SKM-1 (cell line): Measurements from ENCODE around the gene ACER3.
"Not testable (repeated sequence)": the region's sequence is repeated elsewhere in the genome, so short reads cannot be mapped to it uniquely, and the experiment has no call there.

Experiments used
- DNase-seq: peaks from one replicate; lab custom pipeline; 2025; ENCODE audit not compliant: unreplicated experiment; lab: John Stamatoyannopoulos, UW

Gene ACER3

DNA sequence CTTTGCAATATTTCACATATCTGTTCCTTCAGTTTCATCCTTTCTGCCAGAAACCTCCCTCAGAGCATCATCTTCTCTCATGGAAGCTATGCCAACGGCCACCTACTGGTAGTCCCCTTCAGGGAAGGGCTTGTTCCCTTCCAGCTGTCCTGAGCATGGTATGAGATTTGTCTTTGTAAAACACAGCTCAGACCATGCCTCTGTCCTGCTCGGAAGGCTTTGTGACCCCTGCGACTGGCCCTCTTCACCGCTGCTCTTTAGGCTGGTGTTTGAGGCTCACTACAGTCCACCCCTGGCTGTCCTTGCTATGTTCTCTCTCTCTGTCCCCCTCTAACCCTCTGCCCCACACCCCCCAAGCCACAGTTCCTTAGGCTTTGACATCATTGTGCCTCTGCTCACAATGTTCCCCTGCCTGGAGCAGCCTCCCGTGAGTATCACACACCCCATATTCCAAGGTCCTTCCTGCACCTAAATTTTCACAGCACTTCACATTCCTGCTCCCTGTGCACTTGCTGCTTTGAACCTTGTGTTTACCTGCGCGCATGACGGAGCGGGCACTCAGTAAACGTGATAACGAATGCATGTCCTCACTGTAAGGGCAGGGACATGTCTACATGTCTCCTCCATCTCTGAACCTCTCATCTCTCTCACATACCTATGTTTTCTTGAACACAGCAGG, 24.0 kb upstream of the ACER3 start:
- no peak for DNase-seq

DNA sequence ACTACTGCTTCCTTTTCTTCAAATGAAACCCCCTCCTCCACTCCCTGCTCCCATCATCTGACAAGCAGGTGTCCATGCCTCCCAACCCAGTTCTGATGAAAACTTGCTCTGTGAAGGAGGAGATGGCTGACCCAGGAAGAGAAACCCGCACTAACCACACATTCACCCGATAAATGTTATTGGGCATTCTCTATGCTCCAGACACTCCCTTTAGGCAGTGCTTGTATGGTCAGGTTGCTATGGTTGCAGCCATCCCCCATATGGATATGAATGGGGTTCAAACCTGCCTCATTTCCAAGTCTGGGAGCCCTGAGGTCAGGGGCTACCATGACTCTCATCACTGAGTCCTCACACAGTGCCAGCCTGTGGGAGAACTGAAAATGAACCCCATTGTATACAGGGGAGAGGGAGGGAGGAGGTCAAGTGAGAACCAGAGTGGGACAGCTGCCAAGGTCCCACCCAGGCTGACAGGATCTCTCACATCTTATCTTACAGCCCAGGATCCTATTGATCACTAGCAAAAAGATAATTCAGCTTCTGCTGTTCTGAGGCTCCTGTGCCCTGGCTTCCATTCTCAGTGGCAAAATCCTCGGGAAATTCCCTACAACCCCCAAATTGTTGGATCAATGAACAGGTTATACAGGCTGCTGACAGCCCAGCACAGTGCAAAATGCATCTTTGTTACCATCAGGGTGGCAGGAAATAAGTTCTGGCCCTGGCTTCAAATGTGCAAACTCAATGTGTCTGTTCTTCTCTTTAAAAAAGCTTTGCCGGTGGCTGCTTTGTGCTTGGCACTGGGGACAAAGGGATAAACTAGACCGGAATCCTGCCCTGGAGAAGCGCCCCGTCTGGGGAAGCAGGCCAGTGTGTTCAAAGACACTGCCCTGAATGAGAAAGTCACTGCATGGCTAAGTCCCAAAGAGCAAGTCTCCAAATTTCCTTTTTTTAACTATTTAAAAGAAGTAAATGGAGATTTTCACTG, 22.7 kb upstream of the ACER3 start:
- DNase-seq = no peak

DNA sequence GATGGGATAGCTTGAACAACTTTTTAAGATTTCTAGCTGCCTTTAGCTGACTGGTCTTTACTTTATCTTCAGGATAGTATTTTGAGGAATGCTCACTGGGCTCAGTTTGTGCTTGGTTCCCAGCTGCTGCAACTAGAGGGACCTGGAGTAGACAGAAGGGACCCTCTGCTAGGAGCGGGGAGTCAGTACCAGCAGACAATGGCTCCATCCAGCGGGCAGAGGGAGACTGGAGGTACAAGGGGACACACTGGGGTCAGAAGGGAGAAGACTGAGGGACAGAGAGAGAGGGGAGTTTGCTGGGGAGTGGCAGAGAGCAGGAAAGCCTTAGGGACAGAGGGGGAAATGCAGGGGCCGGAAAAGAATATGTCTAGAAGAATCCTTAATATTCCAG, 22.0 kb upstream of the ACER3 start:
- DNase-seq = no peak

DNA sequence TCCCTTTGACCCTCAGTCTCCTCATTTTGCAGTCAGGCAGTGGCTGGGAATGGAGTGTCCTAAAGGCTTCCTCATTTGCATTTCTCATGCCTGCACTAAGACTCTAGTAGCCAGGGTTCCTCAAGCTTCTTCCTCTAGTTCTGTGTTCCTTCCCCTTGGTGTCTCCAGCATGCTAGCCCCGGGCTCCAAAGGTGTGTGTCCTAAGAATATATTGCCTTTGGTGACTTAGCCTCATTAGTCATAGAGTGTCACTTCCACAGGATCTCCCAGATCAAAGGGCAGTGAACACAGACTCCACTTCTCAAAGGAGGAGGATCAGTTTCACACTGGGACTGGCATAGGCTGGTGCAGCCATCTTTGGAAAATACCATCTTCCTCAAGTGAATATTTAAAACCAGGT, 21.4 kb upstream of the ACER3 start:
- peak; percentile 45 for DNase-seq

DNA sequence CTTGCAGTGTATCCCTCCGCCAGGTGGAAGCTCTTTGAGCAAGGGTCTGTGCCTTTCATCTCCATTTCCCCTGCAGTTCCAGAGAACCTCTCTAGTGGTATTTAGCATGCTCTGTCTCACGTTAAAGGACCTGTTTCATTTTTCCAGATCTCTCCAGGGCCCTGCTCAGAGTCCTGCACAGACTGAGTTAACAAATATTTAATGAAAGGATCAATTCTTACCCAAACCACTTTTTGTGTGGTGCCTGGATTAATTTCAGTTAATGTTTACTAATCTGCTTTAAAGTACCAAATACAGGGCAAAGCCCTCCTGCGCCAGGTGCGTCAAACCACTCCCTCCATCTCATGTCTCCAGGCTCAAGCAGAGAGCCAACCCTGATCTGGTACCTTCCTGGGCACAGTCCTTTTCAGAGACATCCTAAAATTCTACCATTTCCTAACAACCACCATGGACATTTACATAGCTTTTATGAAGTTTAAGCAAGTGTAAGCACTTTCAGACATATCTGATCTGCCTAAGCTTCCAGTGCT, 18.7 kb upstream of the ACER3 start:
- no peak for DNase-seq

DNA sequence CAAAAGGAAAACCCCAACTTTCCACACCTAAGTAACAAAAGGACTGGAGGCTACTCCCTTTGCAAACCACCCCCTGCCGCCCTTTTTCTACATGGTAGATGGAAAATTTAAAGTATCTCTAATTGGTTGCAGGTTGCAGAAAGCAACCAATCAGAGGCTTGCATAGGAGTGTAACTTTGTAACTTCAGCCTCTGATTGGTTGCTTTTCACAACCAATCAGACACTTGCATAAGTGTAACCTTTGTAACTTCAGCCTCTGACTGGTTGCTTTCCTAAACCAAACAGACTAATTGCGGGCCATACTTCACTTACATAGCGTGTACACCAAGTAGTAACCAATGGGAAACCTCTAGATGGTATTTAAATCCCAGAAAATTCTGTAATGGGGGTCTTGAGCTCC, 16.8 kb upstream of the ACER3 start:
- DNase-seq = no peak

DNA sequence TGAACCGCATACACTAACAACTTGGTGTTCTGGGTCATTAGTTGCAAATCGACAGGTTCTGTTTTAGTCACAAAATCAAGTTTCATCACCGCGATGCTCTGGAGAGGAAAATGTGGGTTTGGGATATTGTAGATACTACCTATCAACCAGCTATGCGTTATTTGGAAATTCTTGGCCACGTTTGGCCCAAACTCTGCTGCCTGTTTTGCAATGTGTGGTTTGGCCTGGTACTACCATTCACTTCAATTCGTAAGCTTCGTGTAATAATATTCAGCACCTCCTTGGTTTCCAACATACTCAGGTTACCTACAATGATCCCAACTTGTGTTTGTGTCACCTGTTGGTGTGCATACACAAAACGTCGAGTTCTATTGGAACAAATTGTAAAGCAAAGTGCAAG, 16.2 kb upstream of the ACER3 start:
- no peak for DNase-seq

DNA sequence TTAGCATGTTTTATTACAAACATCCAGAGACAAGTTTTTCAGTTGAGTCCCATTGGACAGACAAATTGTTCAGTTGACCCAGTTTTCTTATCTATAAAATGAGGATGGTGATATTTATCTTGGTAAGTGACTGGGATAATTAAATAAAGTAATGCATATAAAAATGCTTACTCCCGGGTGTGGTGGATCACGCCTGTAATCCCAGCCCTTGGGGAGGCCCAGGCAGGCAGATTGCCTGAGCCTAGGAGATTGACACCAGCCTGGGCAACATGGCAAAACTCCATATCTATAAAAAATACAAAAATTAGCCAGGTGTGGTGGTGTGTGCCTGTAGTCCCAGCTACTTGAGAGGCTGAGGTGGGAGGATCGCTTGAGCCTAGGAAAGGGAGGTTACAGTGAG, 15.6 kb upstream of the ACER3 start:
- DNase-seq = no peak

DNA sequence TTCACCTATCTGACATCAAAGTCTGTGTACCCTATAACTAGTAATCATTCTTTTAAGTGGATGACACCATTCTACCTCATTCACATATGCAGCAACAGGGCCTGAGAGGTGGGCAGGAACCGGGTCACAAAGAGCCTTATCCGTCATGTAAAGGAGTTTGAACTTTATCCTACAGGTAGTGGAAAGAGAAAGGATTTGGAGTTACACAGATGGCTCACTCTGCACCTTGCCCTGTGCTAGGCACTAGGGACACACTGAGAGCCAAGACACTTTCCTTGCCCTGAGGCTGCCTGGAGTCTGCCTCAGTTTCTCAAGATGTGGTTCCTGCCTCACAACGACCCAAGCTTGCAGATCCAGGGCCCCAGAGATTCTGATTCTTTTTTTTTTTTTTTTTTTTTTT, 14.3 kb upstream of the ACER3 start:
- DNase-seq = no peak

DNA sequence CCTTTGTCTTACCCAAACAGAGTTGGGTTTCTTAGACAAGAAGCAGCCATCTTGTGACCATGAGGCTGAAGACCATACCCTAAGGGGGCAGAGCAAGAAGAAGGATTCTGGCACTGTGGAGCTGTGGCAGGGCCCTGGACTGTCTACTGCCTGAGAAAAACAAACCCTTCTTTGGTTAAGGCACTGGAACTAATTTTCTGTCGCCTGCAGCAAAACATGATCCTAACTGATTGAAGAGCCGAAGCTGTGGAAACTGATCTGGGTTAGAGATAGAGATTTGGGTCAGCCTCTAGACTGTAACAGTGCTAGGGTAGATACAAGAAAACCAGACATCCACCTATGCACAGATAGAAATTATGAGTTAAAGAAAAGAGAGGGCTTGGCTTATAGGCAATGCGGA, 11.3 kb upstream of the ACER3 start:
- no peak for DNase-seq

DNA sequence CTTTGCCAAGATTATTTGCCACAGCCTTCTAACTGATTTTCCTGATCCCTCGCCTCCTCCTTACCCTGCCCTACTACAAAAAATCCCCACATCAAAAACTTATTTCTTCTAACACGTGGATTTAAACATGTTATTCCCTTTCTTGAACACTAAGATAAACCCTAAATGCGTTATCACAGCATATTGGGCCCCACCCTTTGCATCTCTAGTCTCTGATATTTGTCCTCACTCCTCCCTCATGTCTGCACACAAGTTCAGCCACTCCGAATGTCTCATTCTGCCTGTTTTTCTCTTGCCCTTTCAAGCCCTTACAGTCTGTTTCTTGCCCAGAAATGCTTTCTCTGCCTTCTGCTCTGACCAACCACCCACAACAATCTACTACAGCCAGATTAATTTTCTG, 10.6 kb upstream of the ACER3 start:
- no peak for DNase-seq

DNA sequence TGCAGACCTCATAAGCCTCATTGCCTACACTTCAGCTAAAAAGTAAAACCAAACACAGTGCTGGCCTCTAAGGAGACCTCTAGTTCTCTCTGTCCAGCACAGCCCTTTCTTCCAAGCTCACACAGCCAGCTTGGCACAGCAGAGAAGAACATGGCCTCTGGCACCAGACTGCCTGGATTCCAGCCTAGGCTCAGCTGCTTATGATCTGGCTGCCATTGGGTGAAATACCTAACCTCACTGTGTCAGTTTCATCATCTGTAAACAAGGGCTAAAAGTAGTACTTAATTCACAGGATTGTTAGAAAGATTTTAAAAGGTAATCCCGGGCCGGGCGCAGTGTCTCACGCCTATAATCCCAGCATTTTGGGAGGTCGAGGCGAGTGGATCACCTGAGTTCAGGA, 9.9 kb upstream of the ACER3 start:
- DNase-seq = no peak

DNA sequence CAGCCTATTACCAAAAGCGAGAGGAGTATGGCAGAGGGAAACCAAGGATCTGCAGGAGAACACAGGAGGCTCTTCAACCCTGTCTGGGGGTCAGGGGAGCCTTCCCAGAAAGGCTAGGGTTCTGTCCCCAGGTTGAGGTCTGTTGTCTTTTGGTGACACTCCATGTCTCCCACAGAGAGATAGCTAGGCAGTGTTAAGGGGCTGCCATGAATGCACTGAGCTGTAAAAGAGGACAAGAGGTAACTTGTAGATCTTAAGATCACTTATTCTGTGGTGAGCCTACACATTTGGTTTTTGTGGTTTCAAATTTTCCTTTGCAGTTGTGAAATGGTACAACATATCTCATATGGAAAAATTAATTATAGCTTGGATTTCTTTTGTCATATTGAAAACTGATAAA, 6.0 kb upstream of the ACER3 start:
- DNase-seq = no peak

DNA sequence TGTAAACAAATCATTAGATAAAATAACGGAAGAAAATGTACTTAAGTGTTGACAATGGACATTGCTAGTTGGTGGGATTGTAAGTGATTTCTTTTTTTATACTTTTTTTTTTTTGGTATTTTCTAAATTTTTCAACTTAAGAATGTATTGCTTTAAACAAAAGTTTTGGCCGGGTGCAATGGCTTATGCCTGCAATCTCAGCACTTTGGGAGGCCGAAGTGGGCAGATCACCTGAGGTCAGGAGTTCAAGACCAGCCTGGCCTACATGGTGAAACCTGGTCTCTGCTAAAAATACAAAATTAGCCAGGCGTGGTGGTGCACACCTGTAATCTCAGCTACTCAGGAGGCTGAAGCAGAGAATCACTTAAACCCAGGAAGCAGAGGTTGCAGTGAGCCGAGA, 5.0 kb upstream of the ACER3 start:
- DNase-seq = not testable (repeated sequence)

DNA sequence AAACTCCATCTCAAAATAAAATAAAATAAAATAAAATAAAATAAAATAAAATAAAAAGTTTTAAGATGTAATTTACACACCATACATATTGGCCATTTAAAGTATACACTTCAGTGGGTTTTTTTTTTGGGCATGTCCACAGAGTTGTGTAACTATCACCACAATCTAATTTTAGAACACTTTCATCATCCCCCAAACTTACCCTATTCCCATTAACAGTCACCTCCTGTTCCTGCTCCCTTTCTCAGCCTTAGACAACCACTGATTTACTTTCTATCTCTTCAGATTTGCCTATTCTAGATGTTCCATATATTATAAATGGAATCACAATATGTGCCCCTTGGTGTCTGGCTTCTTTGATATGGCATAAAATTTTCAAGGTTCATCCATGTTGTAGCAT, 4.6 kb upstream of the ACER3 start:
- peak; percentile 44 for DNase-seq

DNA sequence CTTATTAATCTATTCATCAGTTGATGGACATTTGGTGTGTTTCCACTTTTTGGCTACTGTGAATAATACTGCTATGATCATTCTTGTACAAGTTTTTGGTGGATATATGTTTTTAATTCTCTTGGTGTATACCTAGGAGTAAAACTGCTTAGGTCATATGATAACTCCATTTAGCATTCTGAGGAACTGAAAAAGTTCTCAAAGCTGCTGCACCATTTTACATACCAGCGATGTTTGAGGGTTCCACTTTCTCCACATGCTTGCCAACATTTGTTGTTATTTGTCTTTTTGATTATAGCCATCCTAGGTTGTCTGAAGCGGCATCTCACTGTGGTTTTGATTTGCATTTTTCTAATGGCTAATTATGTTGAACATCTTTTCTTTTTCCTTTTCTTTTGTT, 4.1 kb upstream of the ACER3 start:
- DNase-seq = no peak

DNA sequence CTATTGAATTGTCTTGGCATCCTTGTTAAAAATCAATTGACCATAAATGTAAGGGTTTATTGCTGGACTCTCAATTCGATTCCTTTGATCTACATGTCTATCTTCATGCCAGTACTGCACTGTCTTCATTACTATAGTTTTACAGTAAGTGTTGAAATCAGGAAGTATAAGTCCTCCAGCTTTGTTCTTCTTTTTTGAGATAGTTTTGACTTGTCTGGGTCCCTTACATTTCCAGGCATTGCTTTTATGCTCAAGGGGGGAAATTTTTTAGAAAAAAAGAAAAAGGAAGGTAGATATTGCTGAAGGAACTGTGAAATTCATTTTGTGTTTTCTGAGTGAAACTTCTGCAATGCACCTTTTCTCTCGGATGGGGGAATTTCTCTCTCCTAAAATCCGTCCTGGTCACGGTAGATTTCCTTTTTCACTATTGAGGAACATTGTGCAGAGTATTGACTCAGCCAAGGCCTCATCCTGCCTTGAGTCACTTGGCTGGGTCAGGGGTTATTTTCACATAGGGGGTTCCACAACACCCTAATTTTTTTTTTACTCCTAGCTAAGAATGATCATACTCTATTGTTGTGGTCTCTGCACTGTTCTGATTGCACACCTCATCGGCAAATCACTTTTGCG, 2.8 kb upstream of the ACER3 start:
- peak; percentile 76 for DNase-seq

DNA sequence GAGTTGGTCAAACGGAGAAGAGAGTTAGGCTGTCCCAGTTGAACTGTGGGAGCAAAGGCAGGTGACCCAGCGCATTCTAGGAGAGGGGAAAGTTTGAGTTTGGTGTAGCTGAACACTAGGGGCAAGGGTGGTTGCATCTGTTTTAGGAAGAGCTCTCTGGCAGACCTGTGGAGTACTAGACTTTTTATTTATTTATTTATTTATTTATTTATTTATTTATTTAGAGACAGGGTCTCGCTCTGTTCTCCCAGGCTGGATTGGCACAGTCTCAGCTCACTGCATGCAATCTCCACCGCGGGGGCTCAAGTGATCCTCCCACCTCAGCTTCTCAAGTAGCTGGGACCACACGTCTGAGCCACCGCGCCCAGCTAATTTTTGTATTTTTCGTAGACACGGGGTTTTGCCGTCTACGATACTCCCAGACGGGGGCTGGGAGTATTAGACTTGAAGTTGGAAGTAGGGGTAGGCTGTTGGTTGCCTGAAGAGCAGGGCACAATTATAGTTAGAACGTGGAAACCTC, 950 bp upstream of the ACER3 start:
- no peak for DNase-seq

DNA sequence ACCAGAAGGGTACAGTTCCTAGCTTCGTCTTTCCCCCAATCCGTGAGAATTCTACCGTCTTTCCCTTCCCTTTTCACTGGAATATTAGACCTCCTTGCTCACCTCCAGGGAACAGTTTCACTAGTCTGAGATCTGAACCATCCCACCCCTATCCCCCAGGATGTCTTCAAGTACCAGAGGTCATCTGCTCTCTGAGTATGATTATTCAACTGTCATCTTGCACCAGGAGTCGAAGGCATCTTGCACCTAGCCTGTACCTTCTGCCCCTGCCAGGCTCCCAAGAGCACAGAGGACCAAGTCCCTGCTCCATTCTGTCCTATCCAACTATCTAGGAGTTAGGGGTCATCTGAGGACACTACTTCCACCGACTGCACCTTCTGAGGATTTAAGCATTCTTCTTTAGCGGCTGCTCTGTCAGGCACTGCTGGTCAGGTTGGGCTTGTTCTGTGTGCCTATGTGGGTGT, 804 bp downstream of the ACER3 start:
- DNase-seq = no peak

DNA sequence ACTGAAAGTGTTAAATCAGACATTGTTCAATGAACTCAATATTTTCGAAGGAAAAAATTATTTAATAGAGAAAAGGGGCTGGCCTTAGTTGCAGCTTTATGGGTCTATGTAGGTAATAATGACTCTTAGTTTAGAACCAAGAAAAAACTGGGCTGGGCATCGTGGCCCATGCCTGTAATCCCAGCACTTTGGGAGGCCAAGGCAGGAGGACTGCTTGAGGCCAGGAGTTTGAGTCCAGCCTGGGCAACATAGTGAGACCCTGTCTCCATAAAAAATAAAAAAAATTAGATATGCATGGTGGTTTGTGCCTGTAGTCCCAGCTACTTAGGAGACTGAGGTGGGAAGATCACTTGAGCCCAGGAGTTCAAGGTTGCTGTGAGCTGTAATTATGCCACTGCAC, 2.1 kb downstream of the ACER3 start:
- DNase-seq = not testable (repeated sequence)

DNA sequence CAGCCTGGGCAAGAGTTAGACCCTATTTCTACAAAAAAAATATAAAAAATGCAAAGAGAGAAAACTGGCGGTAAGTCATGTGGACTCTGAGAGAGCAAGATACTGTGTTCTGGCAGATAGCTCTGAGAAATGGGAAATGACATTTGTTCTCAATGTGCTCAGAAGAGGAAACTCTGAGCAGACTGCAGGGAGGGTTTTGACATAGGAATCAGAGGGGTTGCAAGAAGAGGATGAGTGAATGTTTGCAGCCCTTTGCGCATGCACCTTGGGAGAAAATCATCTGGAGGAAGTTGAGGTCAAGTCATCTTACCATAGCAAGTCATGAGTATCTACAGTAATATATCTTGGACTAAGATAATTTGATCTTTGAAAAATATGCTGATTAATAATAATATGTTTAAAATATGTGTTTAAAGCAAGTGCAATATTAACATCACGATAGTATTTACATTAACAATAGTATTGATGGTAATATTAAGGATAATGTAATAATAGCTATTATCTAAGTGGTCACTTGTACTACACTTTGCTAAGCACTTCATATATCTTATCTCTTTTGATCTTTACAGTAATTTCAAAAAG, 2.6 kb downstream of the ACER3 start:
- DNase-seq = peak; percentile 97
